ENCODE results near the gene SLC5A10. TPM values are rescaled to one million over a fixed set of nuclear protein-coding genes. Genes with fewer than 3 reads are reported as not detected.

The SLC5A10 gene
- total RNA-seq, 1 donor from 2014 or later, result 0.14 TPM

- H3K79me2 ChIP-seq (ENCODE audit: insufficient read depth, low read length), result peaks cover 11% of the 10 kb centered on the region
- no peaks in the 10 kb centered on the region for H3K27me3 Mint-ChIP-seq (ENCODE audit: low read depth, unreplicated experiment)
Observed at GRCh38 chr17:18978655-18979054, 26.7 kb downstream of the SLC5A10 start.

GRCh38 chr17:18980682-18981334 is 28.8 kb downstream of the SLC5A10 start:
- peak overlapping the region; percentile 54 for H3K4me3 Mint-ChIP-seq (ENCODE audit: unreplicated experiment)
- H3K36me3 Mint-ChIP-seq (ENCODE audit: low read depth, unreplicated experiment), result peaks cover 12% of the 10 kb centered on the region
- Histone ChIP-seq H3K79me2 (ENCODE audit: insufficient read depth, low read length) (peaks cover 5% of the 10 kb centered on the region), H3K4me3 (ENCODE audit: insufficient read depth, low read depth, low read length) (no peak overlapping the region), H3K9me3 (ENCODE audit: insufficient read depth, low read depth, low read length) (no peaks in the 10 kb centered on the region), H3K9ac (ENCODE audit: low read length) (peak overlapping the region; percentile 80), H3K27me3 (ENCODE audit: insufficient read depth, low read length) (no peaks in the 10 kb centered on the region), H2AFZ (ENCODE audit: low read depth, low read length) (no peak overlapping the region), H3K4me2 (ENCODE audit: low read length) (peak overlapping the region; percentile 61), H4K20me1 (ENCODE audit: insufficient read depth, low read length) (peaks cover 28% of the 10 kb centered on the region), H3K27ac (ENCODE audit: low read depth, low read length) (peak overlapping the region; percentile 81), H3K4me1 (ENCODE audit: insufficient read depth, low read length) (peaks cover 26% of the 10 kb centered on the region), H3K36me3 (ENCODE audit: insufficient read depth, low read length) (peaks cover 7% of the 10 kb centered on the region)
- DNase-seq (ENCODE audit: low read depth) (peak; percentile 62), FAIRE-seq (no peak)
- H3K27ac Mint-ChIP-seq (ENCODE audit: unreplicated experiment), result peak overlapping the region; percentile 84
- peaks cover 20% of the 10 kb centered on the region for H3K4me1 Mint-ChIP-seq (ENCODE audit: low read depth, unreplicated experiment)
- no peaks in the 10 kb centered on the region for H3K9me3 Mint-ChIP-seq (ENCODE audit: unreplicated experiment)
- no peaks in the 10 kb centered on the region for H3K27me3 Mint-ChIP-seq (ENCODE audit: low read depth, unreplicated experiment)
- no peak for TF ChIP-seq EZH2 (IDR thresholded peaks at IDR 0.05; ENCODE audit: insufficient read depth, low read length)
- no peak for TF ChIP-seq CTCF (IDR thresholded peaks at IDR 0.05; ENCODE audit: insufficient read depth, low read depth, low read length)

More at GRCh38 chr17:18978655-18979054, 26.7 kb downstream of the SLC5A10 start:
- Histone ChIP-seq H4K20me1 (ENCODE audit: insufficient read depth, low read length) (peaks cover 33% of the 10 kb centered on the region), H3K36me3 (ENCODE audit: insufficient read depth, low read length) (peaks cover 4% of the 10 kb centered on the region), H3K9me3 (ENCODE audit: insufficient read depth, low read depth, low read length) (no peaks in the 10 kb centered on the region), H3K4me1 (ENCODE audit: insufficient read depth, low read length) (peaks cover 26% of the 10 kb centered on the region), H3K27ac (ENCODE audit: low read depth, low read length) (no peak overlapping the region), H3K4me3 (ENCODE audit: insufficient read depth, low read depth, low read length) (no peak overlapping the region), H3K9ac (ENCODE audit: low read length) (no peak overlapping the region), H2AFZ (ENCODE audit: low read depth, low read length) (no peak overlapping the region), H3K27me3 (ENCODE audit: insufficient read depth, low read length) (no peaks in the 10 kb centered on the region), H3K4me2 (ENCODE audit: low read length) (no peak overlapping the region)
- Mint-ChIP-seq H3K9me3 (ENCODE audit: unreplicated experiment) (no peaks in the 10 kb centered on the region), H3K4me1 (ENCODE audit: low read depth, unreplicated experiment) (peaks cover 20% of the 10 kb centered on the region), H3K4me3 (ENCODE audit: unreplicated experiment) (no peak overlapping the region), H3K36me3 (ENCODE audit: low read depth, unreplicated experiment) (peaks cover 14% of the 10 kb centered on the region), H3K27ac (ENCODE audit: unreplicated experiment) (no peak overlapping the region)
- TF ChIP-seq EZH2 (IDR thresholded peaks at IDR 0.05; ENCODE audit: insufficient read depth, low read length) (no peak), CTCF (IDR thresholded peaks at IDR 0.05; ENCODE audit: insufficient read depth, low read depth, low read length) (no peak)
- no peak for FAIRE-seq
- DNase-seq (ENCODE audit: low read depth), result no peak

GRCh38 chr17:18981335-18981641 is 29.3 kb downstream of the SLC5A10 start:
- FAIRE-seq, result no peak
- peak overlapping the region; percentile 84 for H3K27ac Mint-ChIP-seq (ENCODE audit: unreplicated experiment)
- peak overlapping the region; percentile 80 for H3K9ac ChIP-seq (ENCODE audit: low read length)
- H3K79me2 ChIP-seq (ENCODE audit: insufficient read depth, low read length), result peaks cover 5% of the 10 kb centered on the region
- H3K4me2 ChIP-seq (ENCODE audit: low read length), result peak overlapping the region; percentile 61
- H3K9me3 Mint-ChIP-seq (ENCODE audit: unreplicated experiment), result no peaks in the 10 kb centered on the region
- H4K20me1 ChIP-seq (ENCODE audit: insufficient read depth, low read length), result peaks cover 30% of the 10 kb centered on the region
- no peaks in the 10 kb centered on the region for H3K27me3 Mint-ChIP-seq (ENCODE audit: low read depth, unreplicated experiment)
- H3K36me3 Mint-ChIP-seq (ENCODE audit: low read depth, unreplicated experiment), result peaks cover 12% of the 10 kb centered on the region
- H3K9me3 ChIP-seq (ENCODE audit: insufficient read depth, low read depth, low read length), result no peaks in the 10 kb centered on the region
- no peak for DNase-seq (ENCODE audit: low read depth)
- no peaks in the 10 kb centered on the region for H3K27me3 ChIP-seq (ENCODE audit: insufficient read depth, low read length)
- no peak overlapping the region for H3K4me3 ChIP-seq (ENCODE audit: insufficient read depth, low read depth, low read length)
- H3K36me3 ChIP-seq (ENCODE audit: insufficient read depth, low read length), result peaks cover 7% of the 10 kb centered on the region
- H2AFZ ChIP-seq (ENCODE audit: low read depth, low read length), result no peak overlapping the region
- peak overlapping the region; percentile 54 for H3K4me3 Mint-ChIP-seq (ENCODE audit: unreplicated experiment)
- TF ChIP-seq EZH2 (IDR thresholded peaks at IDR 0.05; ENCODE audit: insufficient read depth, low read length), result no peak
- no peak for TF ChIP-seq CTCF (IDR thresholded peaks at IDR 0.05; ENCODE audit: insufficient read depth, low read depth, low read length)
- peaks cover 20% of the 10 kb centered on the region for H3K4me1 Mint-ChIP-seq (ENCODE audit: low read depth, unreplicated experiment)
- H3K27ac ChIP-seq (ENCODE audit: low read depth, low read length), result peak overlapping the region; percentile 81
- peaks cover 26% of the 10 kb centered on the region for H3K4me1 ChIP-seq (ENCODE audit: insufficient read depth, low read length)
